Measurements from ENCODE around the gene ANGPTL8. TPM values are rescaled to one million over a fixed set of nuclear protein-coding genes. Genes with fewer than 3 reads are reported as not detected.
A peak's percentile ranks its signal among the peaks of the same experiment; 100 is the strongest.

ANGPTL8 gene
- total and polyA plus RNA-seq, 9 of the 15 experiments (the other 6 are each of a cell fraction or from before 2014, with no cell fraction given): not detected

- TF ChIP-seq RAD51 (IDR thresholded peaks at IDR 0.05; ENCODE audit: borderline replicate concordance, low read depth) (peak; percentile 28; the same call in 1 of the 2 replicates), ESRRB (CRISPR knock-in tag; IDR thresholded peaks at IDR 0.05; ENCODE audit: borderline replicate concordance) (no peak), FOS (IDR thresholded peaks at IDR 0.05; ENCODE audit: extremely low read depth, insufficient read length) (no peak), GTF2A2 (tag; IDR thresholded peaks at IDR 0.05) (no peak), MEIS2 (IDR thresholded peaks at IDR 0.05; ENCODE audit: partially characterized antibody) (no peak), HBP1 (CRISPR knock-in tag; IDR thresholded peaks at IDR 0.05) (no peak)
Observed at GRCh38 chr19:11223200-11223599, 16.2 kb upstream of the ANGPTL8 start (continued).

- H3K9me1 ChIP-seq (ENCODE audit: control insufficient read depth, insufficient read depth, low read length): peaks cover 4% of the 10 kb centered on the region
- ATAC-seq: no peak
- no peak overlapping the region for H2AFZ ChIP-seq (ENCODE audit: low read depth, low read length)
- H3K4me2 ChIP-seq (ENCODE audit: insufficient read depth, low read length): no peak overlapping the region
- no peak for FAIRE-seq
- whole genome bisulfite sequencing (ENCODE audit: insufficient coverage, low coverage, missing lambda C conversion rate): 48% methylated on average over 6 of the region's 7 CpGs
- H4K20me1 ChIP-seq (replicated peaks; ENCODE audit: control insufficient read depth, insufficient read depth, low read length): peaks cover 3% of the 10 kb centered on the region; the same call in 1 of the 2 replicates
- TF ChIP-seq CCAR2 (IDR thresholded peaks at IDR 0.05; ENCODE audit: low read depth, low read length) (no peak), RBM25 (IDR thresholded peaks at IDR 0.05; ENCODE audit: low read depth, low read length, severe bottlenecking) (peak; percentile 41)
- H3K9ac ChIP-seq (ENCODE audit: insufficient read depth in 1 of 2, low read depth in 2 of 2, low read length in 2 of 2): no peak overlapping the region; a peak in 1 of 4 replicates
- H3K27ac ChIP-seq (ENCODE audit: extremely low read depth, low read depth, low read length): no peak overlapping the region
- no peak for DNase-seq (ENCODE audit: extremely low read depth in 1 of 4, low spot score in 3 of 4)
- CTCF ChIA-PET (ENCODE audit: low intra/inter-chr PET ratio): interaction anchor here (0.7 kb wide), 1 partner anchor 54 kb away, joined by 3 read pairs; no protein-coding TSS in a partner anchor
- no peak overlapping the region for H3K4me3 ChIP-seq
- no peaks in the 10 kb centered on the region for H3K79me2 ChIP-seq (ENCODE audit: control insufficient read depth, insufficient read depth, low read length)
- peaks cover 4 to 18% of the 10 kb centered on the region in 2 experiments; a peak in 3 of 5 replicates for H3K4me1 ChIP-seq (replicated peaks in 1 of 2; ENCODE audit: control insufficient read depth in 2 of 2, insufficient read depth in 2 of 2, low read length in 2 of 2)
- POLR2A ChIA-PET: no interaction called here
- no peaks in the 10 kb centered on the region for H3K36me3 ChIP-seq (ENCODE audit: control insufficient read depth, insufficient read depth, low read length)
- in situ Hi-C loops (cut with MboI) (no loop called here), intact Hi-C loops (cut with micrococcal nuclease) (no loop called here)
- H3K9me3 ChIP-seq (replicated peaks; ENCODE audit: control insufficient read depth, insufficient read depth, low read depth, low read length): peaks cover 4% of the 10 kb centered on the region; the same call in 1 of the 2 replicates
- no peaks in the 10 kb centered on the region for H3K27me3 ChIP-seq (ENCODE audit: control insufficient read depth in 2 of 2, insufficient read depth in 2 of 2, low read length in 2 of 2)
- BruUV-seq (replicated peaks): no TSS peak
Observed at GRCh38 chr19:11224429-11224828, 15.0 kb upstream of the ANGPTL8 start.

All from K562 (cell line).